Activated naive CD8-positive, alpha-beta T cell treated with anti-CD3 and anti-CD28 coated beads, Interleukin-2, amount 10 ng/mL, durations not matched to agents 7 days and 5 days (primary cell): Measurements from ENCODE around the gene MRPL18. TPM values are rescaled to one million over a fixed set of nuclear protein-coding genes. Genes with fewer than 3 reads are reported as not detected.
"Not testable (repeated sequence)": the region's sequence is repeated elsewhere in the genome, so short reads cannot be mapped to it uniquely, and the experiment has no call there.

Experiments
- ATAC-seq: fragments of 150-1000 bp; cut with Tn5 transposase; one replicate; pipeline ENCODE4 v1.10.0; 2021; ENCODE audit warnings: low read depth, moderate library complexity
- POLR2A ChIA-PET: fragments of 350-600 bp; sonication (Branson Sonifier 250); formaldehyde crosslinking; loops from one replicate; lab custom pipeline; 2021; ENCODE audit warnings: antibody characterized with exemption; lab: Charles Lee
- DNase-seq: peaks from one replicate; pipeline ENCODE4 v3.0.0; 2021
- H3K27ac Mint-ChIP-seq: one replicate; pipeline ENCODE4 v1.8.0; 2022; ENCODE audit warnings: mild to moderate bottlenecking, mixed read lengths
- H3K27me3 Mint-ChIP-seq: one replicate; pipeline ENCODE4 v1.8.0; 2022; ENCODE audit warnings: mild to moderate bottlenecking, moderate library complexity, mixed read lengths
- H3K36me3 Mint-ChIP-seq: one replicate; pipeline ENCODE4 v1.8.0; 2021; ENCODE audit warnings: mild to moderate bottlenecking, mixed read lengths
- H3K4me1 Mint-ChIP-seq: one replicate; pipeline ENCODE4 v1.8.0; 2021; ENCODE audit warnings: mixed read lengths
- H3K4me3 Mint-ChIP-seq: one replicate; pipeline ENCODE4 v1.8.0; 2022; ENCODE audit warnings: mild to moderate bottlenecking, moderate library complexity, mixed read lengths
- H3K9me3 Mint-ChIP-seq: one replicate; pipeline ENCODE4 v1.8.0; 2021; ENCODE audit warnings: mixed read lengths
- total RNA-seq, 2 experiments: library from RNA; stranded (reverse); gene quantifications; one replicate each; pipeline ENCODE4 v1.2.3, GENCODE V29; 2021

Gene MRPL18
- total RNA-seq, 2 experiments from 2014 or later = 58.9 to 62.0 TPM

- POLR2A ChIA-PET = interaction anchor here (0.6 to 5.8 kb wide), 9 partner anchors 18 to 770 kb away, joined by 3 to 89 read pairs (median 4); partner anchors contain the start of genes ACAT2 and WTAP
- Mint-ChIP-seq H3K27ac (peak overlapping the region; percentile 86), H3K36me3 (peaks cover 28% of the 10 kb centered on the region), H3K4me1 (peaks cover 42% of the 10 kb centered on the region), H3K4me3 (peak overlapping the region; percentile 88), H3K9me3 (no peaks in the 10 kb centered on the region), H3K27me3 (no peaks in the 10 kb centered on the region)
- DNase-seq (no peak), ATAC-seq (no peak)
Observed at GRCh38 chr6:159788276-159788675, 2.0 kb upstream of the MRPL18 start.

GRCh38 chr6:159788753-159789376, 1.4 kb upstream of the MRPL18 start:
- POLR2A ChIA-PET = interaction anchor here (0.6 to 5.8 kb wide), 18 partner anchors 9 to 771 kb away, joined by 3 to 89 read pairs (median 5); partner anchors contain the start of genes ACAT2 and WTAP
- peak overlapping the region; percentile 88 for H3K4me3 Mint-ChIP-seq
- no peaks in the 10 kb centered on the region for H3K9me3 Mint-ChIP-seq
- peaks cover 44% of the 10 kb centered on the region for H3K4me1 Mint-ChIP-seq
- peak overlapping the region; percentile 86 for H3K27ac Mint-ChIP-seq
- no peaks in the 10 kb centered on the region for H3K27me3 Mint-ChIP-seq
- no peak for DNase-seq
- no peak for ATAC-seq
- peaks cover 33% of the 10 kb centered on the region for H3K36me3 Mint-ChIP-seq

GRCh38 chr6:159789377-159790148, 704 bp upstream of the MRPL18 start, which contains the start of gene TCP1:
Gene TCP1, minus strand, starts transcription at chr6:159789602. Its CDS starts 134 bp downstream, at chr6:159789468.
- peak within 1 kb of the TSS; percentile 91 for H3K27ac Mint-ChIP-seq
- peak within 1 kb of the TSS; percentile 88 for H3K4me3 Mint-ChIP-seq
- H3K36me3 Mint-ChIP-seq = peaks cover 38% of the 10 kb centered on the region
- peak; percentile 94 for DNase-seq
- no peaks in the 10 kb centered on the region for H3K9me3 Mint-ChIP-seq
- peaks cover 47% of the 10 kb centered on the region for H3K4me1 Mint-ChIP-seq
- peak; percentile 80 for ATAC-seq
- POLR2A ChIA-PET = interaction anchor here (0.8 to 5.8 kb wide), 27 partner anchors 8 to 746 kb away, joined by 3 to 89 read pairs (median 4); partner anchors contain the start of genes ACAT2, SOD2 and WTAP
- no peaks in the 10 kb centered on the region for H3K27me3 Mint-ChIP-seq

GRCh38 chr6:159790956-159791598, 810 bp downstream of the MRPL18 start:
- Mint-ChIP-seq H3K27ac (peak overlapping the region; percentile 91), H3K9me3 (no peaks in the 10 kb centered on the region), H3K4me1 (peaks cover 43% of the 10 kb centered on the region), H3K4me3 (peak overlapping the region; percentile 88), H3K36me3 (peaks cover 35% of the 10 kb centered on the region), H3K27me3 (no peaks in the 10 kb centered on the region)
- ATAC-seq (no peak), DNase-seq (peak; percentile 43)
- POLR2A ChIA-PET = interaction anchor here (0.5 to 5.8 kb wide), 15 partner anchors 9 to 979 kb away, joined by 3 to 89 read pairs (median 6); partner anchors contain the start of genes ACAT2, PNLDC1, SOD2 and WTAP

GRCh38 chr6:159794976-159795375, 4.7 kb downstream of the MRPL18 start:
- H3K36me3 Mint-ChIP-seq = peaks cover 26% of the 10 kb centered on the region
- H3K27ac Mint-ChIP-seq, H3K4me3 Mint-ChIP-seq, H3K9me3 Mint-ChIP-seq, POLR2A ChIA-PET, DNase-seq, ATAC-seq, H3K27me3 Mint-ChIP-seq: not testable (repeated sequence)
- peaks cover 35% of the 10 kb centered on the region for H3K4me1 Mint-ChIP-seq

GRCh38 chr6:159797554-159797953, 7.3 kb downstream of the MRPL18 start:
- H3K27ac Mint-ChIP-seq = no peak overlapping the region
- H3K4me1 Mint-ChIP-seq = peaks cover 20% of the 10 kb centered on the region
- H3K36me3 Mint-ChIP-seq = peaks cover 18% of the 10 kb centered on the region
- H3K4me3 Mint-ChIP-seq = no peak overlapping the region
- no peaks in the 10 kb centered on the region for H3K9me3 Mint-ChIP-seq
- H3K27me3 Mint-ChIP-seq = no peaks in the 10 kb centered on the region
- POLR2A ChIA-PET = interaction anchor here (1.5 kb wide), 1 partner anchor 71 kb away, joined by 4 read pairs; the partner anchor contains the start of gene WTAP
- no peak for ATAC-seq
- DNase-seq = no peak

GRCh38 chr6:159800141-159800865, 10.0 kb downstream of the MRPL18 start, which contains the start of gene PNLDC1:
Gene PNLDC1, plus strand, starts transcription at chr6:159800276. Its CDS starts 32 bp downstream, at chr6:159800308.
- ATAC-seq = no peak
- Mint-ChIP-seq H3K4me3 (no peak within 1 kb of the TSS), H3K27ac (no peak within 1 kb of the TSS), H3K27me3 (no peaks in the 10 kb centered on the region), H3K9me3 (no peaks in the 10 kb centered on the region), H3K36me3 (peaks cover 6% of the 10 kb centered on the region), H3K4me1 (peaks cover 7% of the 10 kb centered on the region)
- no peak for DNase-seq
- POLR2A ChIA-PET = interaction anchor here (1.6 kb wide), 1 partner anchor 9 kb away, joined by 5 read pairs; the partner anchor contains the start of gene MRPL18

- Mint-ChIP-seq H3K36me3 (peaks cover 6% of the 10 kb centered on the region), H3K9me3 (no peaks in the 10 kb centered on the region), H3K4me1 (peaks cover 4% of the 10 kb centered on the region), H3K27ac (no peak overlapping the region), H3K4me3 (no peak overlapping the region), H3K27me3 (no peaks in the 10 kb centered on the region)
- POLR2A ChIA-PET = interaction anchor here (1.4 to 1.8 kb wide), 2 partner anchors 12 to 18 kb away, joined by 3 to 5 read pairs; partner anchors contain the start of genes MRPL18 and TCP1
- DNase-seq (no peak), ATAC-seq (no peak)
Observed at GRCh38 chr6:159801935-159802334, 11.7 kb downstream of the MRPL18 start.

GRCh38 chr6:159804504-159804903, 14.2 kb downstream of the MRPL18 start:
- no peak for ATAC-seq
- Mint-ChIP-seq H3K4me3 (no peak overlapping the region), H3K4me1 (peaks cover 2% of the 10 kb centered on the region), H3K9me3 (no peaks in the 10 kb centered on the region), H3K27me3 (no peaks in the 10 kb centered on the region), H3K36me3 (peaks cover 2% of the 10 kb centered on the region), H3K27ac (no peak overlapping the region)
- DNase-seq = no peak
- POLR2A ChIA-PET = interaction anchor here (1.7 kb wide), 1 partner anchor 13 kb away, joined by 6 read pairs; no protein-coding TSS in a partner anchor

GRCh38 chr6:159805440-159806020, 15.3 kb downstream of the MRPL18 start:
- H3K4me1 Mint-ChIP-seq = peaks cover 4% of the 10 kb centered on the region
- H3K36me3 Mint-ChIP-seq = peaks cover 2% of the 10 kb centered on the region
- ATAC-seq (no peak), DNase-seq (no peak)
- POLR2A ChIA-PET = interaction anchor here (0.6 to 1.7 kb wide), 2 partner anchors 14 to 21 kb away, joined by 3 to 6 read pairs; no protein-coding TSS in a partner anchor
- H3K27ac Mint-ChIP-seq = no peak overlapping the region
- no peaks in the 10 kb centered on the region for H3K9me3 Mint-ChIP-seq
- H3K27me3 Mint-ChIP-seq = no peaks in the 10 kb centered on the region
- H3K4me3 Mint-ChIP-seq = no peak overlapping the region

- ATAC-seq = no peak
- POLR2A ChIA-PET = interaction anchor here (0.6 to 1.7 kb wide), 3 partner anchors 15 to 112 kb away, joined by 3 to 6 read pairs (median 3); no protein-coding TSS in a partner anchor
Observed at GRCh38 chr6:159806021-159806458, 15.8 kb downstream of the MRPL18 start.

More at GRCh38 chr6:159806021-159806458, 15.8 kb downstream of the MRPL18 start:
- Mint-ChIP-seq H3K9me3 (no peaks in the 10 kb centered on the region), H3K27ac (no peak overlapping the region), H3K27me3 (no peaks in the 10 kb centered on the region), H3K4me3 (no peak overlapping the region), H3K36me3 (peaks cover 2% of the 10 kb centered on the region), H3K4me1 (peaks cover 4% of the 10 kb centered on the region)
- DNase-seq = no peak
